Astrocyte (in vitro differentiated cells and primary cell): ENCODE results near the gene CPLX1.

Experiments
- EZH2 ChIP-seq: IDR thresholded peaks from 2 replicates; pipeline ENCODE4 v1.6.1; 2012; ENCODE audit warnings: mild to moderate bottlenecking, low read length, inconsistent platforms; ENCODE audit not compliant: insufficient read depth
- TF ChIP-seq, protein P1 (sequence below): IDR thresholded peaks from 2 replicates; pipeline ENCODE4 v1.5.1; 2011; ENCODE audit warnings: low read depth, mild to moderate bottlenecking, inconsistent platforms, low read length, moderate library complexity; ENCODE audit not compliant: insufficient read depth

DNA sequence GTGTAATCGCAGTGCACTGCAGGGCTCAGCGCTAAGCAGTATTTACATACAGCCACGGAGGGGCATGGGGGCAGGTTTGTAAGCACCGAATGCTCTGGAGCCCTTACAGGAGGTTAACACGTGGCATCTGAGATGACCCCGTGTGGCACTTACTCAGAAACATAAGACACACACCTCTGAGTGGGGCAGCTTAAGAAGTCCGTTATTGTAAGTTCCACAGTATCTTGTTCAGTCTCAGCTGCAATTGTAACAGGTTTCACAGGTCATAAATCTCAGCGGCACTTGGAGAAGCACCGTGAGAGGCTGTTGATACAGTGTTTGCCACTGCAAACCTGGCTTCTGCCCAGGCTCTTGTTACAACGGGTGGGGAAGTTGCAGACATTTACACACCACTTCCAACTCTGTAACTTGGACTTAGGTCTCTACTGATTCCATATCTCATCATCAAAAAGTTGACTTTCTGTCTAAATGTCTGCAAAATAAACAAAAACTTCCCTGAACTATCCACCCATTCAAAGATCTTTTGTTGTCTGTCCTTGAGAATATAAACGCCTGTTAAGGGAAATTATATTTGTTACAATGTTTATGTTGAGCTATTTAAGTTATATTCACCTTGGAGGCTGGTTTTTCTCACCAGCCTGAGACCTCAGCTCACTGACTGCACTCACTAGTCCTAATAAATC lies 10.3 kb downstream of the CPLX1 start:
- TF ChIP-seq, protein P1, sequence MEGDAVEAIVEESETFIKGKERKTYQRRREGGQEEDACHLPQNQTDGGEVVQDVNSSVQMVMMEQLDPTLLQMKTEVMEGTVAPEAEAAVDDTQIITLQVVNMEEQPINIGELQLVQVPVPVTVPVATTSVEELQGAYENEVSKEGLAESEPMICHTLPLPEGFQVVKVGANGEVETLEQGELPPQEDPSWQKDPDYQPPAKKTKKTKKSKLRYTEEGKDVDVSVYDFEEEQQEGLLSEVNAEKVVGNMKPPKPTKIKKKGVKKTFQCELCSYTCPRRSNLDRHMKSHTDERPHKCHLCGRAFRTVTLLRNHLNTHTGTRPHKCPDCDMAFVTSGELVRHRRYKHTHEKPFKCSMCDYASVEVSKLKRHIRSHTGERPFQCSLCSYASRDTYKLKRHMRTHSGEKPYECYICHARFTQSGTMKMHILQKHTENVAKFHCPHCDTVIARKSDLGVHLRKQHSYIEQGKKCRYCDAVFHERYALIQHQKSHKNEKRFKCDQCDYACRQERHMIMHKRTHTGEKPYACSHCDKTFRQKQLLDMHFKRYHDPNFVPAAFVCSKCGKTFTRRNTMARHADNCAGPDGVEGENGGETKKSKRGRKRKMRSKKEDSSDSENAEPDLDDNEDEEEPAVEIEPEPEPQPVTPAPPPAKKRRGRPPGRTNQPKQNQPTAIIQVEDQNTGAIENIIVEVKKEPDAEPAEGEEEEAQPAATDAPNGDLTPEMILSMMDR = no peak
- TF ChIP-seq EZH2 = no peak
